PC-9 (cell line): Measurements from ENCODE around the gene UBE3C.

Experiments used
- EZH2 ChIP-seq: fragments of 200-600 bp; sonication (generic); IDR thresholded peaks from 2 replicates; pipeline ENCODE4 v1.8.0; 2017; ENCODE audit warnings: antibody characterized with exemption, low read depth
- TF ChIP-seq, protein P1 (sequence below): fragments of 200-600 bp; sonication (generic); conservative IDR thresholded peaks from 2 replicates; pipeline ENCODE4 v1.6.1; 2017; ENCODE audit warnings: mixed run types, antibody characterized with exemption, mild to moderate bottlenecking, moderate library complexity

DNA sequence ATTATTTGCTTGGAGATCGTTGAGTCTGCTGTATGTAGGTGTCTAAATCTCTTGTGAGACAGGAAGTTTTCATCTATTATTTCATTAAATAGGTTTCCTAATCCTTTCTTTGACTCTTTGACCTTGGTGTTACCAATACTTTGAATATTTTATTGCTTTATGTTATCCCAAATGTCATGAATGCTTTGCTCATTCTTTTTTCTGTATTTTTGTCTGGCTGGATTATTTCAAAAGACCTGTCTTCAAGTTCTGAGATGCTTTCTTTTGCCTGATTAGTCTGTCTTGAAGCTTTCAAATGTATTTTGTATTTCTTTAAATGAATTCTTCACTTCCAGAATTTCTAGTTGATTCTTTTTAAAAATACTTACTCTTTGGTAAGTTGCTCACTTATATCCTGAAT, 27.3 kb downstream of the UBE3C start:
- TF ChIP-seq, protein P1, sequence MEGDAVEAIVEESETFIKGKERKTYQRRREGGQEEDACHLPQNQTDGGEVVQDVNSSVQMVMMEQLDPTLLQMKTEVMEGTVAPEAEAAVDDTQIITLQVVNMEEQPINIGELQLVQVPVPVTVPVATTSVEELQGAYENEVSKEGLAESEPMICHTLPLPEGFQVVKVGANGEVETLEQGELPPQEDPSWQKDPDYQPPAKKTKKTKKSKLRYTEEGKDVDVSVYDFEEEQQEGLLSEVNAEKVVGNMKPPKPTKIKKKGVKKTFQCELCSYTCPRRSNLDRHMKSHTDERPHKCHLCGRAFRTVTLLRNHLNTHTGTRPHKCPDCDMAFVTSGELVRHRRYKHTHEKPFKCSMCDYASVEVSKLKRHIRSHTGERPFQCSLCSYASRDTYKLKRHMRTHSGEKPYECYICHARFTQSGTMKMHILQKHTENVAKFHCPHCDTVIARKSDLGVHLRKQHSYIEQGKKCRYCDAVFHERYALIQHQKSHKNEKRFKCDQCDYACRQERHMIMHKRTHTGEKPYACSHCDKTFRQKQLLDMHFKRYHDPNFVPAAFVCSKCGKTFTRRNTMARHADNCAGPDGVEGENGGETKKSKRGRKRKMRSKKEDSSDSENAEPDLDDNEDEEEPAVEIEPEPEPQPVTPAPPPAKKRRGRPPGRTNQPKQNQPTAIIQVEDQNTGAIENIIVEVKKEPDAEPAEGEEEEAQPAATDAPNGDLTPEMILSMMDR = no peak
- no peak for TF ChIP-seq EZH2
